Panc1 (cell line): ENCODE data around the gene GIN1. TPM values are rescaled to one million over a fixed set of nuclear protein-coding genes. Genes with fewer than 3 reads are reported as not detected.

Source experiments
- ATAC-seq: fragments of 200-7000 bp; cut with Tn5 transposase; 2 replicates; pipeline ENCODE4 v1.9.1; 2020; ENCODE audit warnings: mild to moderate bottlenecking, moderate library complexity
- BruUV-seq: library from RNA; stranded (reverse); fragments of 400-500 nt; replicated peaks from 2 replicates; lab custom pipeline; 2021; lab: Mats Ljungman, UMichigan
- CTCF ChIA-PET: fragments of 300-600 bp; sonication (Branson Sonifier 250); formaldehyde crosslinking; loops from one replicate; lab custom pipeline; 2022; ENCODE audit warnings: antibody characterized with exemption; lab: Charles Lee
- POLR2A ChIA-PET: fragments of 300-600 bp; sonication (Branson Sonifier 250); formaldehyde crosslinking; loops from one replicate; lab custom pipeline; 2022; ENCODE audit warnings: antibody characterized with exemption; lab: Charles Lee
- DNase-seq: peaks from one replicate; pipeline ENCODE4 v3.0.0-alpha.2; 2010; ENCODE audit warnings: low read depth, low spot score
- H3K27ac ChIP-seq: 2 replicates; pipeline ENCODE4 v1.5.1; 2011; ENCODE audit warnings: mild to moderate bottlenecking, low read length, inconsistent platforms
- H3K27me3 ChIP-seq: fragments of 200-500 bp; sonication (Bioruptor generic); 2 replicates; pipeline ENCODE4 v1.6.0; 2014; ENCODE audit warnings: low read length, inconsistent platforms; ENCODE audit not compliant: control insufficient read depth, insufficient read depth
- H3K36me3 ChIP-seq: fragments of 200-500 bp; sonication (Bioruptor generic); 2 replicates; pipeline ENCODE4 v1.5.1; 2014; ENCODE audit warnings: inconsistent platforms, mild to moderate bottlenecking, low read length, moderate library complexity; ENCODE audit not compliant: control insufficient read depth, insufficient read depth
- H3K4me1 ChIP-seq: 2 replicates; pipeline ENCODE4 v1.5.1; 2011; ENCODE audit warnings: inconsistent platforms, mild to moderate bottlenecking, low read length, moderate library complexity; ENCODE audit not compliant: control insufficient read depth, insufficient read depth
- H3K4me3 ChIP-seq, 2 experiments: 2 replicates each; pipeline ENCODE4 v1.5.1; 2011 to 2012; ENCODE audit warnings: low read depth in 2 of 2, low read length in 2 of 2, mild to moderate bottlenecking in 2 of 2, inconsistent platforms in 1 of 2, moderate library complexity in 1 of 2
- H3K9me3 ChIP-seq: fragments of 200-500 bp; sonication (Bioruptor generic); 2 replicates; pipeline ENCODE4 v1.5.1; 2014; ENCODE audit warnings: low read depth, mild to moderate bottlenecking, inconsistent platforms, low read length, moderate library complexity; ENCODE audit not compliant: control insufficient read depth, insufficient read depth
- CTCF ChIP-seq: fragments of 450-650 bp; IDR thresholded peaks from 2 replicates; pipeline ENCODE4 v1.5.1; 2017; ENCODE audit warnings: mild to moderate bottlenecking
- POLR2AphosphoS5 ChIP-seq: IDR thresholded peaks from 2 replicates; pipeline ENCODE4 v1.6.1; 2012; ENCODE audit warnings: mild to moderate bottlenecking, low read depth, low read length, moderate library complexity
- REST ChIP-seq, 2 experiments: IDR thresholded peaks; 2 replicates each; pipeline ENCODE4 v1.6.1; 2011 to 2012; ENCODE audit warnings: low read depth in 2 of 2, control low read depth in 1 of 2, low read length in 1 of 2, mild to moderate bottlenecking in 1 of 2, moderate library complexity in 1 of 2; ENCODE audit not compliant: insufficient read depth in 1 of 2
- SIN3A ChIP-seq: IDR thresholded peaks from 2 replicates; pipeline ENCODE4 v1.6.1; 2012; ENCODE audit warnings: low read depth, mild to moderate bottlenecking, low read length, moderate library complexity, borderline replicate concordance; ENCODE audit not compliant: insufficient read depth
- TCF7L2 ChIP-seq: IDR thresholded peaks from 2 replicates; pipeline ENCODE4 v1.6.1; 2011; ENCODE audit warnings: mild to moderate bottlenecking, low read depth, low read length, inconsistent platforms
- in situ Hi-C: cut with HindIII; loops from 2 replicates; pipeline ENCODE4 v1.10.0; 2016; ENCODE audit warnings: low sequenced_read_pairs, low pct_unique_long_range_greater_than_20kb
- intact Hi-C: fragments of 100-400 bp; cut with micrococcal nuclease; formaldehyde crosslinking; loops from one replicate; pipeline ENCODE4 v1.10.0; 2022; ENCODE audit not compliant: unreplicated experiment
- total RNA-seq: library from RNA; stranded (reverse); gene quantifications from one replicate; pipeline ENCODE4 v1.2.1, GENCODE V29; 2021; ENCODE audit not compliant: unreplicated experiment

GIN1 gene
- total RNA-seq, 1 experiment from 2014 or later, result 4.5 TPM

- BruUV-seq, result no TSS peak
- H3K4me3 ChIP-seq, result no peak overlapping the region
- DNase-seq, result peak; percentile 36
- in situ Hi-C loops, result no loop called here
- ChIA-PET POLR2A (no interaction called here), CTCF (no interaction called here)
- ATAC-seq, result peak; percentile 48; the same call in 1 of the 2 replicates
- no peak overlapping the region for H3K27ac ChIP-seq
- H3K4me1 ChIP-seq, result no peaks in the 10 kb centered on the region
- no peaks in the 10 kb centered on the region for H3K27me3 ChIP-seq
- intact Hi-C loops, result loop anchor here (1.0 to 5.0 kb wide), 4 partner anchors 98 to 504 kb away; no protein-coding TSS in a partner anchor
- no peaks in the 10 kb centered on the region for H3K36me3 ChIP-seq
- TF ChIP-seq SIN3A (no peak), CTCF (peak; percentile 61; the same call in 1 of the 2 replicates)
- H3K9me3 ChIP-seq, result no peaks in the 10 kb centered on the region
Measured at GRCh38 chr5:103041071-103041676, 78.8 kb downstream of the GIN1 start.

- intact Hi-C loops (loop anchor here (5.0 kb wide), 1 partner anchor 256 kb away; no protein-coding TSS in a partner anchor), in situ Hi-C loops (no loop called here)
- ChIA-PET POLR2A (no interaction called here), CTCF (no interaction called here)
- no peak for ATAC-seq
- Histone ChIP-seq H3K36me3 (no peaks in the 10 kb centered on the region), H3K4me1 (no peaks in the 10 kb centered on the region), H3K27ac (no peak overlapping the region), H3K4me3 (no peak overlapping the region), H3K27me3 (no peaks in the 10 kb centered on the region), H3K9me3 (no peaks in the 10 kb centered on the region)
- no peak for TF ChIP-seq REST (IDR thresholded peaks at IDR 0.05; ENCODE audit: insufficient read depth in 1 of 2, low read depth in 2 of 2, low read length in 1 of 2)
- no peak for TF ChIP-seq POLR2AphosphoS5
- TF ChIP-seq SIN3A, result no peak
- no peak for TF ChIP-seq CTCF
- TF ChIP-seq TCF7L2, result no peak
- no TSS peak for BruUV-seq
- DNase-seq, result no peak
Measured at GRCh38 chr5:103037673-103038455, 82.1 kb downstream of the GIN1 start.
